GM18519 (cell line): ENCODE data around the gene JHY.

Experiments used
- ATAC-seq: cut with Tn5 transposase; IDR thresholded peaks from one replicate; pipeline ENCODE4 v1.9.1; 2021; ENCODE audit warnings: mild to moderate bottlenecking, moderate library complexity; ENCODE audit not compliant: unreplicated experiment, low FRiP score

JHY gene

DNA sequence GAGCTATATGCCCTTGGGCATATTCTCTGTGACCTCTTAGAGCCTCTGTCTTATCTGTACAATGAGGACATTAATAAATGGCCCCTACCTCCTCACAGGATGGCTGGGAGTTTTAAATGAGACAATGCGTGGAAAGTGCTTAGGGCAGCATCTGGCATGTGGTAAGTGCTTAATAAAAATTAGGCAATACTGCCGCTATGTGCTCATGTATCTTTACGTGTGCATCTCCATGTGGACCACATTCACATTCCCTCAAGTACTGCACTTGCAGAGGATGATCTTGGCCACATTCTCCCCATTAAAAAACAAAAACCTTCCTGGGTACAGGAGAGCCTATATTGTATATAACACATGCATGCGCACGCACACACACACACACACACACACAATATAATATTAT is 118.2 kb downstream of the JHY start:
- no peak for ATAC-seq

DNA sequence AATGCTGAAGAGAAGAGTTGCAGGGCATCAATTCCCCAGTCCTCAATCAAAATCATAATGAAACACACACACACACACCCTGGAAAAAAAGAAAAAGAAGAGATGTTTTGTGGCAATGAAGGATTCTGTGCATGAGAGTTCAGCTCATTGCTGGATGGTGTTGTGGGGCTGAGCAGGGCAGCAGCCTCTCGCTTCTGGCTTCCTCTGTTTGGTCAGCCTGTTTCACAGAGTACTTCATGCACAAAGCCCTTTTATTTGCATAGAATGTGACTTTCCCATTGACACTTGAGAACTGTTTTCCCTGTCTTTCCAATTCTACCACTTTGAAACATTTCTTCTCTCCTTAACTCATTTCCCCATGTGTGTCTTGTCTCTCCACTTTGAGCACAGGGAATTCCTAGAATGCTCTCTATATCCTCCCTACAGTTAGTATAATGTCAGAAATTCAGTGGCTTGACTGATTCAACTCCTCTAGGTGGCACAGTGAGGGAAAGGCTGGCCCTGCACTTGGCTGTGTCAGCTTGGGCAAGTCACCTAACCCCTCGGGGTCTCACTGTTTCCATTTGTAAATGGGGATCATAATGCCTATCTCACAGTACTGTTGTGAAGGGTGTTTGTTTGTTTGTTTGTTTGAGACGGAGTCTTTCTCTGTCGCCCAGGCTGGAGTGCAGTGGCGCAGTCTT is 124.4 kb downstream of the JHY start:
- ATAC-seq, result no peak
